Heart right ventricle (tissue), 16 donors: ENCODE results near the gene RHOH. TPM values are rescaled to one million over a fixed set of nuclear protein-coding genes. Genes with fewer than 3 reads are reported as not detected.
"Not testable (repeated sequence)": the region's sequence is repeated elsewhere in the genome, so short reads cannot be mapped to it uniquely, and the experiment has no call there.

Experiments
- ATAC-seq, 8 donors: fragments of 200-7000 bp; cut with Tn5 transposase; one replicate each; pipeline ENCODE4 v1.9.1; 2020; ENCODE audit warnings: mild to moderate bottlenecking in 8 of 8, moderate library complexity in 8 of 8, moderate number of reproducible peaks in 1 of 8
- DNase-seq, 2 donors: peaks; one replicate each; pipeline ENCODE4 v3.0.0-alpha.2; 2020
- H3K27ac ChIP-seq, 10 donors: fragments of 200-600 bp; sonication (generic) in 2 of 10; one replicate each; pipeline versions ENCODE4 v1.5.0 to v1.8.0; 2020 to 2022; ENCODE audit warnings: mild to moderate bottlenecking in 3 of 10
- H3K27me3 ChIP-seq, 7 donors: fragments of 200-600 bp; one replicate each; pipeline ENCODE4 v1.8.0; 2021 to 2022; ENCODE audit warnings: mild to moderate bottlenecking in 2 of 7
- H3K36me3 ChIP-seq, 9 donors: fragments of 200-600 bp; sonication (generic) in 1 of 9; one replicate each; pipeline versions ENCODE4 v1.5.0 to v1.8.0; 2020 to 2022; ENCODE audit warnings: mild to moderate bottlenecking in 2 of 9
- H3K4me1 ChIP-seq, 9 donors: fragments of 200-600 bp; sonication (generic) in 1 of 9; one replicate each; pipeline versions ENCODE4 v1.5.0 to v1.8.0; 2020 to 2022; ENCODE audit warnings: mild to moderate bottlenecking in 4 of 9
- H3K4me3 ChIP-seq, 10 donors: fragments of 200-600 bp; sonication (generic) in 2 of 10; one replicate each; pipeline versions ENCODE4 v1.5.0 to v1.8.0; 2020 to 2022; ENCODE audit warnings: mild to moderate bottlenecking in 7 of 10, moderate library complexity in 2 of 10
- H3K9me3 ChIP-seq, 11 donors: fragments of 200-600 bp in 10 of 11; sonication (generic) in 2 of 11; one replicate each; pipeline versions ENCODE4 v1.5.0 to v1.8.0; 2013 to 2022; ENCODE audit warnings: mild to moderate bottlenecking in 2 of 11, control low read depth in 1 of 11, moderate library complexity in 1 of 11
- CTCF ChIP-seq, 9 donors: fragments of 200-600 bp; sonication (generic) in 2 of 9; IDR thresholded peaks; one replicate each; pipeline versions ENCODE4 v1.5.0 to v1.8.0; 2021 to 2022; ENCODE audit warnings: antibody characterized with exemption in 9 of 9, mild to moderate bottlenecking in 5 of 9, moderate library complexity in 1 of 9
- WGBS, 2 donors: extraction: QIAGEN DNeasy Blood & Tissue Kit; methylation state at CpG; one replicate each; pipeline ENCODE4 v1.1.7; 2013; ENCODE audit warnings: inconsistent platforms in 1 of 2; 5-methylcytosine and 5-hydroxymethylcytosine counted together
- intact Hi-C, 10 donors: fragments of 100-400 bp; cut with DNase I; formaldehyde crosslinking; loops; one replicate each; pipeline versions ENCODE4 v1.11.1 to v1.14.2; 2022
- polyA plus RNA-seq, 2 donors: library from polyadenylated mRNA; stranded (reverse); fragments of 200-250 nt; gene quantifications; one replicate each; pipeline ENCODE4 v1.2.3, GENCODE V29; 2013
- total RNA-seq, 10 donors: library from RNA; stranded (reverse); fragmentation: NEBNext Ultra II Directional in 3 of 10; extraction: Animal tissue kit (Norgen Biotek cat#: 25700) in 3 of 10; gene quantifications; one replicate each; pipeline versions ENCODE4 v1.2.1 to v1.2.4, GENCODE V29; 2021 to 2023
- donor health status: Arrhythmogenic right ventricular cardiomyopathy.
- donor health status: ischemic (EF 13 %, LVEDD 7.1; RV severe dilation, severe dysfunction).
- donor health status: healthy with polysubstance abuse.
- donor health status: DM: no; HTN: yes; CAD: no.
- donor health status: DM: no; HTN: no; CAD: no.
- donor health status: ischemic (EF 25% LVEDD 6.9; RV normal size, moderate dysfunction).
- donor health status: ischemic (EF 25% LVEDD 5.7; RV mildly dilated, moderate dysfunction).
- donor health status: healthy.
- donor health status: DM: yes; HTN: yes; CAD: no.
- donor health status: Ischemic cardiomyopathy.
- donor health status: ischemic (EF 35%, LVEDD 5.7; RV mildly dilated, moderate dysfunction).
- donor health status: nonischemic (EF 11% LVEDD 7.7; RV severe dilation, severe dysfunction).
- donor health status: DM: yes; HTN: yes; CAD: no.
- donor health status: PGD.
- donor health status: ischemic (EF 29% LVEDD 5.4; RV normal size, mild dysfunction).
- donor health status: nonischemic (EF 23%, LVEDD 6.1; RV moderate dilation, normal function).

The RHOH gene
- total and polyA plus RNA-seq, 12 donors, result 0.11 to 7.2 (median 0.38) TPM; not detected in 2

GRCh38 chr4:40283968-40284367, 87.1 kb downstream of the RHOH start:
- DNase-seq (no peak), ATAC-seq (no peak)
- no peaks in the 10 kb centered on the region for H3K9me3 ChIP-seq
- peaks cover 0 to 1% (median 0%) of the 10 kb centered on the region in 9 donors for H3K4me1 ChIP-seq
- H3K27ac ChIP-seq, result peak overlapping the region in 1 of 10 donors; percentile 6
- intact Hi-C loops, result no loop called here
- no peak overlapping the region for H3K4me3 ChIP-seq
- WGBS, 2 donors, result 80 to 84% methylated on average over 10 of the region's 10 CpGs
- H3K36me3 ChIP-seq, result no peaks in the 10 kb centered on the region
- no peak for TF ChIP-seq CTCF (IDR thresholded peaks at IDR 0.05)
- H3K27me3 ChIP-seq, result peaks cover 0 to 9% (median 3%) of the 10 kb centered on the region in 7 donors

GRCh38 chr4:40285692-40286091, 88.9 kb downstream of the RHOH start:
- WGBS, 2 donors, result 84 to 86% methylated on average over 5 of the region's 5 CpGs
- Histone ChIP-seq H3K27ac (no peak overlapping the region), H3K9me3 (no peaks in the 10 kb centered on the region), H3K4me3 (no peak overlapping the region), H3K27me3 (peaks cover 0 to 9% (median 4%) of the 10 kb centered on the region in 7 donors), H3K4me1 (peaks cover 0 to 16% (median 0%) of the 10 kb centered on the region in 9 donors), H3K36me3 (no peaks in the 10 kb centered on the region)
- no peak for DNase-seq
- no peak for TF ChIP-seq CTCF (IDR thresholded peaks at IDR 0.05)
- intact Hi-C loops, result no loop called here
- ATAC-seq, result no peak

- WGBS, 2 donors, result 87 to 89% methylated on average over 8 of the region's 8 CpGs
- Histone ChIP-seq H3K9me3 (no peaks in the 10 kb centered on the region), H3K4me1 (peaks cover 0 to 20% (median 0%) of the 10 kb centered on the region in 9 donors), H3K36me3 (no peaks in the 10 kb centered on the region), H3K27ac (no peak overlapping the region), H3K27me3 (peaks cover 0 to 10% (median 2%) of the 10 kb centered on the region in 7 donors), H3K4me3 (no peak overlapping the region)
- intact Hi-C loops, result no loop called here
- DNase-seq (no peak), ATAC-seq (no peak)
- TF ChIP-seq CTCF (IDR thresholded peaks at IDR 0.05), result no peak
These were observed 91.7 kb downstream of the RHOH start for GRCh38 chr4:40288566-40288965.

GRCh38 chr4:40289366-40290188, 92.7 kb downstream of the RHOH start:
- no peak for DNase-seq
- WGBS, 2 donors, result 62 to 67% methylated on average over 7 of the region's 7 CpGs
- H3K4me3 ChIP-seq, result no peak overlapping the region
- peaks cover 0 to 10% (median 0%) of the 10 kb centered on the region in 7 donors for H3K27me3 ChIP-seq
- H3K9me3 ChIP-seq, result no peaks in the 10 kb centered on the region
- peak overlapping the region in 1 of 10 donors; percentile 31 for H3K27ac ChIP-seq
- ATAC-seq, result no peak
- H3K4me1 ChIP-seq, result peaks cover 0 to 20% (median 0%) of the 10 kb centered on the region in 9 donors
- H3K36me3 ChIP-seq, result no peaks in the 10 kb centered on the region
- intact Hi-C loops, result loop anchor here in 1 of 10 donors (10.0 kb wide), 1 partner anchor 55 kb away; no protein-coding TSS in a partner anchor
- no peak for TF ChIP-seq CTCF (IDR thresholded peaks at IDR 0.05)

GRCh38 chr4:40290611-40291186, 93.9 kb downstream of the RHOH start:
- ATAC-seq, H3K27ac ChIP-seq, DNase-seq, H3K9me3 ChIP-seq, H3K4me3 ChIP-seq, H3K36me3 ChIP-seq: not testable (repeated sequence)
- intact Hi-C loops, result loop anchor here in 1 of 10 donors (10.0 kb wide), 1 partner anchor 56 kb away; no protein-coding TSS in a partner anchor
- H3K27me3 ChIP-seq, result peaks cover 0 to 10% (median 0%) of the 10 kb centered on the region in 7 donors
- peaks cover 0 to 20% (median 0%) of the 10 kb centered on the region in 9 donors for H3K4me1 ChIP-seq
- WGBS, 2 donors, result 76 to 81% methylated on average over 2 of the region's 2 CpGs
